ENCODE results near the gene PSMB4.

Gene PSMB4

GRCh38 chr1:151443846-151444782 is 44.7 kb downstream of the PSMB4 start:
- peak; percentile 31 for DNase-seq (ENCODE audit: low read depth)

GRCh38 chr1:151444783-151445177 is 45.4 kb downstream of the PSMB4 start:
- no peak for DNase-seq (ENCODE audit: low read depth)

- no peak for DNase-seq (ENCODE audit: low read depth)
Measured at GRCh38 chr1:151447696-151448095, 48.3 kb downstream of the PSMB4 start.

Data from GM04503 (cell line).